Activated CD8-positive, alpha-beta memory T cell treated with anti-CD3 and anti-CD28 coated beads, Interleukin-2, amount 50 U/mL, for 48 hours (primary cell): ENCODE data around the gene PTBP1.

ENCODE experiments used
- DNase-seq: peaks from one replicate; pipeline ENCODE4 v3.0.0-alpha.2; 2020

PTBP1 gene

DNA sequence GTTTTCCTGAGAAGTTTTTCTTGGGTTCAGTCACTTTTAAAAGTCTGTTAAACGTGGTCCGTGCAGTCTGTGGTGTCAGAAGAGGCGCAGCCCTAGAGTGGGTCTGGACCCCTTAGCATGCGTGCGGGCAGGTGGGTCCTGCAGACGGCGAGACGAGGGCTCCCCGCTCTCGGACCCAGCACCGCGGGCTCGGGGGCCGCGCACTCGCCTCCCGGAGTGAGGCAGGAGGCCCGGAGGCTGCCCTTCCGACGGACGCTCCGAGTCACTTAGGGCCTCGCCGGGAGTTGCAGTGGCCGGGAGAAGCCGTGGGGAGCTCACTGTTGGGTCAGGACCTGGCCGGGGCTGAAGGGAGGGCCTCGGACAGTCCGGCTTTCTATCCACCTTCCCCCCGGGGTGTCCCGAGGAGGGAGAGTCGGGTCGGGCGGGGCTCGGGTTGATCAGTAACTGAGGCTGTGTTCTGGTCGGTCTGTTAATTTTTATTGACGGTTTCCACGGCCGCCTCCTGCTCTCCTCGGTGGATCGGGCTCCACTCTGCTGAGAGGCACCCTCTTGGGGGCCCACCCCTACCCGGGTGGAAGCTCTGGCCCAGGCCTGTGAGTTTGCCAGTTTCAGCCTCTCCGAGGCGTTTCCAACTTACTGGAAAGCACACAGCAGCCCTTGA, 1.3 kb downstream of the PTBP1 start:
- DNase-seq: no peak

- DNase-seq: no peak
Observed at GRCh38 chr19:799076-799881, 2.0 kb downstream of the PTBP1 start.

DNA sequence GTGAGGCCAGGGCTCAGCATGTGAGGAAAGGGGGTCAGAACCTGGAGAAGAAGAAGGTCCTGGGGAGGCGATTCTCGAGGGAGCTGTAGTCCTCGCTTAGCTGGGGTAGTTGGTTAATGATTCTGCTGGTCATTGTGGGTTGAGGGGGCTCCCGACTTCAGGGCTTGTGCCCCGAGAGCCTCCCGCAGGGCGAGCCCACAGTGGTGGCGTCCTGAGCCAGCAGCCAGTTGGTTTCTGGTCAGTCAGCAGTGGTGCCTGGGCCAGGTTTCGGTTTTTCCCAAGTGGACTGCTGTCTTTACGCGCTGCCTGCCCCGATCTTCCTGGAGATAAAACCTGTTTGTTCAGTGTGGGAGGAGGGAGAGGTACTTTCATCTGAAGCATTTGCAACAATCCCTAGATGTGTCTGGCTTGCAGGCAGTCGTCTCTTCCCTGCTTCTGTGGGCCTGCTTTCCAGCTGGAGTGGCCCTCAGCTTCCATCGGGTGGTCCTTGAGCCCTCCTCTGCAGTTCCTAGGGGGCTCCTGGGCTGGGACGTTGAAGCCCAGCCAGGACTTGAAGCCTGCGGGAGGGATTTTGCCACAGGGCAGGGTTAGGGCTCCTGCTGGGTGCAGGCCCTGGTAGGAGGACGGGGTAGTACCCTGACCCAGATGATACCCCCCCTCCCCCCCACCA, 3.2 kb downstream of the PTBP1 start:
- no peak for DNase-seq

DNA sequence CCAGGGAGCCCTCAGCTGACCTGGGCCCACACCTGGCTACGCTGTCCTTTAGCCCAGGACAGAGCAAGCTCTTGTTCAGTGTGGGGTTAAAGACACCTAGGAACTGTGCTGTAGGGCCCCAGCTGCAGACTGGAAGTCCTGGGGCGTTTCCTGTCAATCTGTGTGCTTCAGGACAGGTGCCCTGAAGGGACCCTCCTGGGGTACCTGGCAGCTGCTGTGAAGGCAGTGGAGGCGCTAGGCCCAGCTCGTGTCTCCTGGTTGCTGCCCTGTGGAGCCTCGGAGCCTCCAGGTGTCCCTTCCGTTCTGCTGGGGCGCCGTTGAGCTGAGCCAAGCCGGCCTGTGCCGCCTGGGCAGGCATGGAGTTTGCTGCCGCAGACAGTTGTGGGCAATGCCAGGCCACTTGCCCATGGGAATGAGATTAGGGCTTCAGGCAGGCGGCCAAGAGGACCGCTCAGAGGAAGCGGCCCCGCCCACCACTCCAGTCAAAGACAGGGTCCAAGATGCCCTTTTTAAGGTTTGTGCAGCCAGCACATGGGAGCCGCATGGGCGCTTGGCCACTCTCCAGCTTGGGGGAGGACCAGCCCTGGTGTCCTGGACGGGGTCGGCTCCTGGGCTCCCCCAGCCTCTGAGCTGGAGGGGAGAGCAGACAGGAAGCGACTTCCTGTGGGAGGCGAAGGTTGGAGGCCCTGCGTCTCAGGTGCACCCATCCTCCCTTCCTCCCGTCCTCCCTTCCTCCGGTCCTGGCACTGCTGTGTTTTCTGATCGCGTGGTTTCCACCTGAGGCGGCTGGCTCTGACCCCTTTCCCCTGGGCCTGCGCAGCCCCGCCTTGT, 4.0 kb downstream of the PTBP1 start:
- DNase-seq: no peak

- no peak for DNase-seq
Observed at GRCh38 chr19:801861-802497, 4.7 kb downstream of the PTBP1 start.

DNA sequence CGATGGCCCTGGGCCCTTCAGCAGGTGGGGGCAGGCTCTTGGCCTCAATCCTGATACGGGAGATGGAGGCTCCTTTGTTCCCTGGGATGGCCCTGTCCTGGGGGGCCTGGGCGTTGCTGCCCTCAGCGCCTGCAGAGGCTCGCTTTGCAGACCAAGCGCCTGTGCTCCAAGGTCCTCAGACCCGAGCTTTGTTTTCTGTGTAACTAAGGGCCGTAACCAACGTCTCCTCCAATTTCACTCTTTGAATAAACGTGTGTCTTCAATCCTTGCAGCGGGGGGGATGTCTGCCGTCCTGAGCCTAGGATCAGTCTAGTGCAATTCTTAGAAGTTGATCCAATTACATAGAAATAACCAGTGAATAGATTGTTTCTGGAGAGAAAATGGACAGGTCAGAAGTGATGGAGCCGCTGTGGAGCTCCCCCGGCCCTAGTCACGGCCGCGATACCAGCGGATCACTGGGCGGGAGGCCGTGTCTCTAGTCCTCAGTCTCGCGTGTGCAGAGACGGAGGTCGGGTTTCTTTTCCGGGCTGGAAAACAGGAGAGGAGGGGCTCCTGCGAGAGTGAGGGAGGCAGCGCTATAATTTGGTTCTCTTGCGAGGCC, 5.3 kb downstream of the PTBP1 start:
- DNase-seq: no peak

DNA sequence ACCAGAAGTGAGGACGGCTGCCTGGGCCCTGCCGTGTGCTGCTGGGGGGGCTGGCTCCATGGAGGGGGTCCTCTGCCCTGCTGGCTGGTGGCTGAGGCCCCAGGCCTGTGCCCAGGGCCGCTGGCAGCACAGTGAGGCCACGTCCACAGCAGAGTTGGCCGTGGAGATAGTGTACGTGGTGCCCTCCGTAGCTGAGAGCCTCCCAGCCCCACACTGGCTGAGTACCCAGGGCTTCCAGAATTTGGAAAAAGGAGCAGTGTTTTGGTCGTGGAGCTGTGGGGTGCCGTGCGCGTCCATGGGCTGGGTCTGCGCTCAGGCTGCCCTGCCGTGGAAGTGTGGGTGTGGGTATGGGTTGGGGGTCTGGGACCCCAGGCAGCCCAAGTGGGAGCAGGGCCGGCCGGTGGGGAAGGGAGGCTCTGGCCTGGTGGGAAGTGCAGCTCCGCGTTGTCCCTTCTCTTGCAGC, 5.9 kb downstream of the PTBP1 start:
- no peak for DNase-seq

DNA sequence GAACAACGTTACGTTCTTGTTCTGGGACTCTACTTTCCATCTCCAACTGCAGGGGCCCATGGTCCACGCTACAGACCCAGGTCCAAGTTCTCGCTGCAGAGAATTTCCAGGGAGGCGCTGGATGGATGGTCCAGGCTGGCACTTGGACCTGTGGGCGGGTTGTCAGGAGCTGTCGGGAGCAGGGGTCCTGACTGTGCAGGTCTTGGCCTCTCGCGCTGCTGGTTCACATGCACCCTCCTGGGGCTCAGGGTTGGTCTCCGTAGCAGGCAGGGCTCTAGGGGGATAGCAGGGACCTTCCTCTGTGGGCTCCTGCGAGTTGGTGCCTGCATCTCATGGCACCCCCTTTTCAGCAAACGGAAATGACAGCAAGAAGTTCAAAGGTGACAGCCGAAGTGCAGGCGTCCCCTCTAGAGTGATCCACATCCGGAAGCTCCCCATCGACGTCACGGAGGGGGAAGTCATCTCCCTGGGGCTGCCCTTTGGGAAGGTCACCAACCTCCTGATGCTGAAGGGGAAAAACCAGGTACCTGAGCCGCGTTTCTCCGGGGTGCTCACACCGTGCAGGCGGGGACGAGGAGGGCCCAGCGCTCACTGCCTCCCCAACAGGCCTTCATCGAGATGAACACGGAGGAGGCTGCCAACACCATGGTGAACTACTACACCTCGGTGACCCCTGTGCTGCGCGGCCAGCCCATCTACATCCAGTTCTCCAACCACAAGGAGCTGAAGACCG, 6.6 kb downstream of the PTBP1 start:
- no peak for DNase-seq

DNA sequence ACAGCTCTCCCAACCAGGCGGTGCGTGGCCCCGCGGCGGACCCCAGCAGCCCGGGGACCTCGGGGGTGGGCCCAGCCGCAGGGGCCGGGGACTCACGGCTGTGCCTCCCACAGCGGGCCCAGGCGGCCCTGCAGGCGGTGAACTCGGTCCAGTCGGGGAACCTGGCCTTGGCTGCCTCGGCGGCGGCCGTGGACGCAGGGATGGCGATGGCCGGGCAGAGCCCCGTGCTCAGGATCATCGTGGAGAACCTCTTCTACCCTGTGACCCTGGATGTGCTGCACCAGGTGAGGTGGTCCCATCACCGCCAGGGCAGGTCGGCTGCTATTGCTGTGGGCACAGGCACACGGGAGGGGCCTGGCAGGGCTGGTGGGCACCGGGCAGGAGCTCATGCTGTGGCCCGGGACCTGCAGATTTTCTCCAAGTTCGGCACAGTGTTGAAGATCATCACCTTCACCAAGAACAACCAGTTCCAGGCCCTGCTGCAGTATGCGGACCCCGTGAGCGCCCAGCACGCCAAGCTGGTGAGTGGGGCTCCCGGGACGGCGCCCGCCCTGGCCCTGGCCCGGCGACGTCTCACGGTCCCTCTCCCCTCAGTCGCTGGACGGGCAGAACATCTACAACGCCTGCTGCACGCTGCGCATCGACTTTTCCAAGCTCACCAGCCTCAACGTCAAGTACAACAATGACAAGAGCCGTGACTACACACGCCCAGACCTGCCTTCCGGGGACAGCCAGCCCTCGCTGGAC, 7.3 kb downstream of the PTBP1 start:
- no peak for DNase-seq

DNA sequence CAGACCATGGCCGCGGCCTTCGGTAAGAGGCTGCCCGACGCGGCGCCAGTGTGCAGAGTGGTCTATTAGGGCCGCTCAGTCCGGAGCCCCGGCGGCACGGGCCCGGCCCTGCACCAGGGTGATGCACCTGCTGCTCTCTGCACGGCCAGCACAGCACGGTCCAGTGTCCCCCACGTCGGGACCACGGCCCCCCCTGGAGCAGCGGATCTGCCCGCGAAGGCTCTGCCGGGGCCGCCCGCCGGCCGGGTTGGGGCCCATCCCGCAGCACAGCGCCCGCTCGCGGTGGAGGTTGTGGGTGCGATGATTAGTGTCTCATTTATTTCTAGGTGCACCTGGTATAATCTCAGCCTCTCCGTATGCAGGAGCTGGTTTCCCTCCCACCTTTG, 7.9 kb downstream of the PTBP1 start:
- DNase-seq: no peak

- DNase-seq: no peak
Observed at GRCh38 chr19:805600-806550, 8.6 kb downstream of the PTBP1 start.

GRCh38 chr19:806815-807421, 9.7 kb downstream of the PTBP1 start:
- DNase-seq: no peak

DNA sequence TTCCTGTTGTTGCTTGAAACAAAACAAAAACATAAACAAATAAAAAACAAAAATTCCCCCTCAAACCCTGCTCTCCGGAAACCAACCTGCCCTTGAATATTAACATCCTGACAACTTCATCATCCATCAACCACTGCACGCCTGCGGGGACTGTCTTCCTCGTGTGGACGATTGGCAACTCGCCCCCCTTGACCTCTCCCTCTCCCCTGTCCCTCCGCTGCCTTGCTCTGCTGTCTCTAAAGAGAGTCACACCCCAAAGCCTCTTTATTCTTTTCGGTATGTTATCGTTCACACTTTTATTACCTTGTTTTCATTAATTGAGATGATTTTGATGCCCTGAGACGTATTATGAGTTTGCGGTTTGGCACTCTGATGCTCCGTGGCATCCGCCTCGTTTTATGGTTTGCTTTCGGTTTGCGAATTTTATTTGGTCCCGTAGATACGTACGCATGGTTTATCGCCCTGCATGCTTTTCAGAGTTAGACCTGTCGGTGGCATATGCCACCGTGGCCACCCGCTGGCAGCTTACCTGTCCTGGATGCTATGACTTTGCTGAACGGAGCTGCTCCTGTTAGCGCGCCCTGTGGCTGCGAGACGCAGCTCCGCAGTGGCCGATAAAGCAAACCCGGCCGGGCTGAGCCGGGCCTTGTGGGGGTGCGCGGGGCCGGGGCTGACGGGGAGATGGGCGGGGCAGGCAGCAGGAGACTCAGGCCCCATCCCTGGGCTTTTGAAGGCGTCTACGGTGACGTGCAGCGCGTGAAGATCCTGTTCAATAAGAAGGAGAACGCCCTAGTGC, 10.6 kb downstream of the PTBP1 start:
- no peak for DNase-seq

GRCh38 chr19:808423-808775, 11.1 kb downstream of the PTBP1 start:
- no peak for DNase-seq

GRCh38 chr19:810077-810855, 13.0 kb downstream of the PTBP1 start:
- DNase-seq: no peak

- DNase-seq: no peak
Observed at GRCh38 chr19:810883-811489, 13.7 kb downstream of the PTBP1 start.

- DNase-seq: no peak
Observed at GRCh38 chr19:811506-812048, 14.3 kb downstream of the PTBP1 start.
